GM12875 (cell line): Measurements from ENCODE around the gene BTK.
A peak's percentile ranks its signal among the peaks of the same experiment; 100 is the strongest.

Experiments
- H3K4me3 ChIP-seq: one replicate; pipeline ENCODE4 v1.5.1; 2011; ENCODE audit warnings: low read depth, low read length, control low read depth
- TF ChIP-seq, protein P1 (sequence below): IDR thresholded peaks from 2 replicates; pipeline ENCODE4 v1.5.1; 2011; ENCODE audit warnings: low read depth, mild to moderate bottlenecking, control low read depth, inconsistent platforms, low read length, moderate library complexity, borderline replicate concordance; ENCODE audit not compliant: insufficient read depth

BTK gene

DNA sequence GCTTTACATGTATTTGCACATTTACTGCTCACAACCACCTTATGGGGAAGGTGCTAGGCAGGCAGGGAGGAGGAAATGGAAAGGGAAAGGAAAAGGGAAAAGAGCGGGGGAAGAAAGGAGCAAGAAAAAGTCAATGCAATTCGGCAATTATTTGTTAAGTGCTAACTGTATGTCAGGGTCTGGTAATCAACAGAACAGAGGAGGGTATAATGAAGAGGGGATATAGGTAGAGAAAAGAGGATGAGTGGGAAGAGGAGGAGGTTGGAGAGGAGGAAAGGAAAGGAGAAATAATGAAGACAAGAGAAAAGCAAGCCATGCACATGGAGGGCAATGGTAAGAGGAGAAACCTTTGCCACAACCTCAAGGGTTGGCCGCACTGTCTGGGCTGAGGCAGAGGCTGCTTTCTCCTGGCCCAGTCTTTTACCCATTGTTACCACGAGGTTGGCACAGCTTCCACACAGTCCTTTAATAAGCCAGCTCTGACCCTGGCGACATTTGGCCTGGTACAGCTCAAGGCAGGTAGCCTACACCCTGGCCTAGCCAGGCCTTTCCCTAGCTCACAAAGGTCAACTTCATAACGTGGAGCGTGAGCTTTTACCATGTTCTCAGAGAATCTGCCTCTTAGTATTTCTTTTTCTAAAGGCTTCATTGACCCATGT is 836 bp downstream of the BTK start:
- H3K4me3 ChIP-seq = peak overlapping the region; percentile 66
- TF ChIP-seq, protein P1, sequence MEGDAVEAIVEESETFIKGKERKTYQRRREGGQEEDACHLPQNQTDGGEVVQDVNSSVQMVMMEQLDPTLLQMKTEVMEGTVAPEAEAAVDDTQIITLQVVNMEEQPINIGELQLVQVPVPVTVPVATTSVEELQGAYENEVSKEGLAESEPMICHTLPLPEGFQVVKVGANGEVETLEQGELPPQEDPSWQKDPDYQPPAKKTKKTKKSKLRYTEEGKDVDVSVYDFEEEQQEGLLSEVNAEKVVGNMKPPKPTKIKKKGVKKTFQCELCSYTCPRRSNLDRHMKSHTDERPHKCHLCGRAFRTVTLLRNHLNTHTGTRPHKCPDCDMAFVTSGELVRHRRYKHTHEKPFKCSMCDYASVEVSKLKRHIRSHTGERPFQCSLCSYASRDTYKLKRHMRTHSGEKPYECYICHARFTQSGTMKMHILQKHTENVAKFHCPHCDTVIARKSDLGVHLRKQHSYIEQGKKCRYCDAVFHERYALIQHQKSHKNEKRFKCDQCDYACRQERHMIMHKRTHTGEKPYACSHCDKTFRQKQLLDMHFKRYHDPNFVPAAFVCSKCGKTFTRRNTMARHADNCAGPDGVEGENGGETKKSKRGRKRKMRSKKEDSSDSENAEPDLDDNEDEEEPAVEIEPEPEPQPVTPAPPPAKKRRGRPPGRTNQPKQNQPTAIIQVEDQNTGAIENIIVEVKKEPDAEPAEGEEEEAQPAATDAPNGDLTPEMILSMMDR = no peak

DNA sequence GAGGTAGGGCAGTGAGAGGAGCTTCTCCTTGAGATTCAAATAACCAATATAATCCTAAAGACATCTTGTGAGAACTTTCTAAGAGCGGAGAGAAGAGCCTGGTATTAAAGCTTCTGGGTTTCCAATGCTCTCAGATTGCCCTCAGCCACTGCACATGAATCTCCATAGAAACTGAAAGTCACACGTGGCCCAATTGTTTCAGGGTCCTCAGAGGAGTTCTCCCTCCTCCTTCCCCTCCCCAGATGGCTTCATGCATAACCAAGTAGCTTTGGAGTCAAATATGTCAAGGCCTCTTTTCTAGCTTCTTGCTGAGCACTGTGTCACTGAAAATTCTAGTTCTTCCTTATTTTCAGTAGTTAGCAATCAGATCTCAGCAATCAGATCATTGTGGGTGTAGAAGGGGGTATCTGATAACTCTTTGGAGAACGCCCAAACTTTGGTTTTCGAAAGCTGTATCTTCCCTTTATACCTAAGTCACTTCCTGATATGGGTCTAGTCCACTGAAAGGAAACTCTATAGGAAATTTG is 2.2 kb downstream of the BTK start:
- TF ChIP-seq, protein P1 = no peak

DNA sequence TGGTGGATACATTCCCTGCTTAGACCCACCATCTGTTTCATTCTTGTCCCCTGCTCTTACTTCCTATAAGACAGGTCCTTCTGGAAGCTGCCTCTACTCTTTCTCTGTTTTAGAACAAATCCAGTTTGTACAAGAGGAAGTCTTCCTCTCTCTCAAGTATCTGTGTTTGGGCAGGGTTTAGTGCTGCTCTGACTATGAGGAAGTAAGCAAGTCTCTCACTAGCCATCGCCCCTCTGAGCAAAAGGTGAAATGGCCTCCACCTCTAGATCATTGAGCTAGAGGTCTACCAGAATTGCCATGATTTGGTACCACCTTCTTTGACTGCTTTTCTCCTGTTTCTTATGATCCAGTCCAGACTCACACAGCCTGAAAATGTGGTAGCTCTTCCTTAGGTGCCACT is 8.4 kb downstream of the BTK start:
- H3K4me3 ChIP-seq = no peak overlapping the region
- TF ChIP-seq, protein P1 = no peak

More for the DNA sequence above, 2.2 kb downstream of the BTK start:
- peak overlapping the region; percentile 66 for H3K4me3 ChIP-seq

DNA sequence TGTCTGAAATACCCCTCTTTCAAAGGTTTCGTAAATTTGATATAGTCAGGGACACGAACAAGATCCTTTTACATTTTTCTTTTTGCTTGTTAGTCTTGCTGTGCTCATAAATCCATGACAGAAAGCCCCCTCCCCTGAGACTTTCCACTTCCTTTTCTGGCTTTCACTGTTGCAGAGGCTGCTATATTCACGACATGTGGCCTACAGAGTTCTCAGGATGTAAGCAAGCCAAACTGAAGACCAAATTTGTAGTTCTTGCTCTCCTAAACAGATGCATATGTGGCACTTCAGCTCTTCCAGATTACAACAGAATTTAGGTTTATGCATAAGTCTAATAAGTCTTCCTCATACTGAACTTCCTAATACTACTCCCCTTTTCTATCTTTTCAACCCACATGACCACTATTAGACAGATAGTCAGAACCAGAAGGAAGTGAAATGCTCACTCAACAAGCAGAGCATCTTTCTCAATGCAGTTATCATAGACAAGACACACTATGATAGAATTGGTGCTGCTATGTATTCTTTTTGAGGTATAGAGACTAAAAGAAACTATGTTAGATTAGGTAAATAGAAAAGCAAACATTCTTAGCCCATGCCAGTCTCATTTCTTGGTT is 15.0 kb downstream of the BTK start:
- no peak overlapping the region for H3K4me3 ChIP-seq
- TF ChIP-seq, protein P1 = no peak

DNA sequence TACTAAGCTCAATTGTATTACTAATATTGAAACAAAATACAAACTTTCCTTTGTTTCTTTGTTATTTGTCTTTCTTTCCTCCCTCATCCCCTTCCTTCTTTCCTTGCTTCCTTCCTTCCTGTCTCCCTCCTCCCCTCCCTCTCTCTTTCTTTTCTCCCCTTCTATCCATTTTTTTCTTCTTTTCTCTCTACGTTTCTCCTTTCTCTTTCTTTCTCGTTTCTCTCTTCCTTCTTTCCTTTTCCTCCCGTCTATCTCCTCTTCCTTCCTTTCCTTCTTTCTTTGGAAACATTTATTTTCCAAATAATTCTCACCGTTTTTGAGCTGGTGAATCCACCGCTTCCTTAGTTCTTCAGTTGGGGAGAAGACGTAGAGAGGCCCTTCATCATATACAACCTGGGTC is 16.3 kb downstream of the BTK start:
- no peak overlapping the region for H3K4me3 ChIP-seq
- TF ChIP-seq, protein P1 = no peak

DNA sequence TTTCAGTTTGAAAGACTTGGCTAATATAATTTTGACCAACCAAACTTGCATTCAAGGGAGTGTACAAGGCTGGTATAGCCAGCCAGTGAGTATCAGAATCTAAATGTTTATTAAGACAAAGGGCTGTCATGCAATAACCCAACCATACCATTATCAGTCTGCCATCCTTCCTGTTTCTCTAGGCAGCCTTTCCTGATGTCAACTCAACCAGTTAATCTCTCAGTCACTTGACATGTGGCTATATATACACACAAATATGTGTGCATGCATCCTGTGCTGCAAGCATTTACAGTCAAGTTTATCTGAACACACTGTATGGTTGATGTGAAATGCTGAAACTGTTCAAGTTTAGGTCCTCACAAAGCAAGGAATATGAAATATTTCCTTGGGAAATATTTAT is 17.2 kb downstream of the BTK start:
- TF ChIP-seq, protein P1 = no peak
- H3K4me3 ChIP-seq = no peak overlapping the region

DNA sequence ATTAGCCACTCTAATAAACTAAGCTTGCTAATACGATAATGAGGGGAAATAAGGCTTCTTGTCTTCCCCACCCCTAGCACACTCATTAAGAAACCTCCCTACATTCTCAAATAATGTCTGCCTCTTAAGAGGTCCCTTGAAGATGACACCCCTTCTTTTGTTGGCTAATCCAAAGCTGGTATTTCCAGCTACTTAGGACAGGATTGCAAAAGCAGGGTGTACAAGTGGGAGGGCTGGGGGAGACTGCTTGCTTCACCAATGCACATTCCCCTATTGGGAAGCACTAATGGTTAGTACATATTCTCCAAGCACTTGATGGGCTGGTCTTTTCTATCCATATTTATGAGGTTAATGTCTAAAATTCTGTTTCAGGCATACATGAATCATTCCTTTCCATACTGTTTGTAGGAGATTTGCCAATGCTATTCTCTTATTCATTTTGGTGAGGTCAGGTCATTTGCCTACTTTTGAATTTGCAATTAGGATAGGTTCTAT is 20.6 kb downstream of the BTK start:
- TF ChIP-seq, protein P1 = no peak

More for the DNA sequence above, 20.6 kb downstream of the BTK start:
- no peak overlapping the region for H3K4me3 ChIP-seq
